ENCODE measurements around the gene HDC. TPM values are rescaled to one million over a fixed set of nuclear protein-coding genes. Genes with fewer than 3 reads are reported as not detected.
A peak's percentile ranks its signal among the peaks of the same experiment; 100 is the strongest.

HDC gene
- total and polyA plus RNA-seq, 2 of the 13 experiments (the other 11 are each of a cell fraction or from before 2014, with no cell fraction given), result not detected

DNA sequence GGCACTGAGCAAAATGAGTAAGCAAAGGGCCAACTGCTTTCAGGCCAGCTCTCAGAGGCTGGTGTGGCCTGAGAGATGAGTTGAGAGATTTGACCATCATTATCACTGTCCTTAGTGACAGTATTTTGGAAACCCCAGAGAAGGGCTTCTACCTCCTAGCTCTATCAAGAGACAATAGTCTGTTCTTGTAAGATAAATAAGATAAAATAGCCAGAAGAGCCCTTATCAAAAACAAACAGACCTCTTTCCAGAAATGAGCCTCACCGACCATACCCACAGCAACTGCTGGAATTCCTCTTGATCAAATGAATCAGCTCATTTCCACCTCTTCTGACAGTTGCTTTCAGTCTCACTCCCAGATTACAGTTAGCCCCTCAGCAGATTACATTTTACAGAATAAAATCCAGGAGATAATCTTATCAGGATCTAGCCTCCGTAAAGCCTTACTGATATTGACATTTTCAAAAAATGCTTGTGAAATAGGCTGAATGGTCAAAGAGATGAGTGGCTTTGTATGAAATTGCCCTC, 4.5 kb downstream of the HDC start:
- TF ChIP-seq NR2F1 (CRISPR knock-in tag; IDR thresholded peaks at IDR 0.05) (no peak), SOX13 (IDR thresholded peaks at IDR 0.05) (no peak), SOX13 (CRISPR knock-in tag; conservative IDR thresholded peaks at IDR 0.05 in 1 of 2, IDR thresholded peaks at IDR 0.05 in 1 of 2) (0 out of 4 replicates have a peak, but pooled peaks of 1 of the 2 experiments have one; percentile 21), FOXC1 (CRISPR knock-in tag; IDR thresholded peaks at IDR 0.05; ENCODE audit: borderline replicate concordance) (no peak), BCL6 (CRISPR knock-in tag; IDR thresholded peaks at IDR 0.05) (0 out of 2 replicates have a peak, but pooled peaks have one; percentile 14), ZFP36L2 (CRISPR knock-in tag; IDR thresholded peaks at IDR 0.05) (no peak), ZNF329 (CRISPR knock-in tag; IDR thresholded peaks at IDR 0.05; ENCODE audit: low read depth) (no peak), ZBTB7B (CRISPR knock-in tag; IDR thresholded peaks at IDR 0.05) (no peak), E2F5 (CRISPR knock-in tag; conservative IDR thresholded peaks at IDR 0.05) (no peak), ZKSCAN5 (CRISPR knock-in tag; IDR thresholded peaks at IDR 0.05) (no peak), ZNF781 (CRISPR knock-in tag; IDR thresholded peaks at IDR 0.05; ENCODE audit: borderline replicate concordance, not compliant biosample characterization) (no peak), ZNF224 (CRISPR knock-in tag; IDR thresholded peaks at IDR 0.05) (no peak)
- no peak for FAIRE-seq
- Histone ChIP-seq H3K27ac (ENCODE audit: extremely low read length, insufficient read depth, low read length) (no peak overlapping the region), H3K4me2 (ENCODE audit: low read depth, low read length) (0 out of 2 replicates have a peak overlapping the region, but pooled peaks have one; percentile 10), H3K36me3 (replicated peaks in 1 of 2; ENCODE audit: control insufficient read depth in 1 of 2, insufficient read depth in 2 of 2, low read length in 2 of 2) (no peaks in the 10 kb centered on the region), H4K20me1 (ENCODE audit: insufficient read depth, low read length) (no peaks in the 10 kb centered on the region), H3K27me3 (ENCODE audit: control insufficient read depth in 1 of 2, insufficient read depth in 2 of 2, low read length in 2 of 2) (no peaks in the 10 kb centered on the region), H3K79me2 (ENCODE audit: insufficient read depth, low read length) (no peaks in the 10 kb centered on the region), H3K4me3 (replicated peaks in 1 of 3; ENCODE audit: insufficient read depth in 1 of 3, low read depth in 2 of 3, low read length in 3 of 3) (no peak overlapping the region), H3K4me1 (ENCODE audit: insufficient read depth, low read length) (peaks cover 24% of the 10 kb centered on the region), H3K9ac (ENCODE audit: insufficient read depth, low read depth, low read length) (no peak overlapping the region), H3K9me3 (ENCODE audit: low read length) (no peaks in the 10 kb centered on the region), H2AFZ (ENCODE audit: low read length) (no peak overlapping the region)
- in situ Hi-C loops (cut with HindIII; ENCODE audit: extremely low pct_ligation_motif_present, low pct_unique_long_range_greater_than_20kb), result no loop called here
- peak; percentile 20 for DNase-seq (ENCODE audit: low spot score)
- POLR2A ChIA-PET, result no interaction called here
- intact Hi-C loops (cut with micrococcal nuclease; ENCODE audit: unreplicated experiment), result no loop called here
- no TSS peak for BruUV-seq (replicated peaks)
- CTCF ChIA-PET (ENCODE audit: low intra/inter-chr PET ratio, low total read pairs), result no interaction called here
- ATAC-seq, result peak; percentile 24; the same call in 2 of the 3 replicates
- 0% methylated on average over 2 of the region's 2 CpGs for WGBS (ENCODE audit: low lambda C conversion rate)
